Thymus (tissue), 11 donors: ENCODE data around the gene TIMP2. TPM values are rescaled to one million over a fixed set of nuclear protein-coding genes. Genes with fewer than 3 reads are reported as not detected.
"Not testable (repeated sequence)": the region's sequence is repeated elsewhere in the genome, so short reads cannot be mapped to it uniquely, and the experiment has no call there.

ENCODE experiments used
- DNase-seq, 9 donors: peaks; one replicate each; pipeline ENCODE4 v3.0.0-alpha.2; 2013; ENCODE audit warnings: low spot score in 9 of 9, low read depth in 6 of 9, missing footprints in 1 of 9
- H3K27ac ChIP-seq, 2 donors: one replicate each; pipeline ENCODE4 v1.5.1; 2013; ENCODE audit warnings: control low read depth in 1 of 2, low read depth in 1 of 2, low read length in 1 of 2, mild to moderate bottlenecking in 1 of 2, moderate library complexity in 1 of 2
- H3K27me3 ChIP-seq, 2 donors: one replicate each; pipeline ENCODE4 v1.5.1; 2013; ENCODE audit warnings: low read length in 1 of 2; ENCODE audit not compliant: control insufficient read depth in 2 of 2, insufficient read depth in 1 of 2
- H3K36me3 ChIP-seq, 2 donors: one replicate each; pipeline ENCODE4 v1.5.1; 2013; ENCODE audit warnings: low read length in 1 of 2, mild to moderate bottlenecking in 1 of 2, moderate library complexity in 1 of 2; ENCODE audit not compliant: control insufficient read depth in 2 of 2, insufficient read depth in 2 of 2
- H3K4me1 ChIP-seq, 2 donors: one replicate each; pipeline ENCODE4 v1.5.1; 2013; ENCODE audit warnings: low read length in 2 of 2; ENCODE audit not compliant: control insufficient read depth in 2 of 2, insufficient read depth in 2 of 2
- H3K4me3 ChIP-seq, 2 donors: one replicate each; pipeline ENCODE4 v1.5.1; 2013; ENCODE audit warnings: low read length in 2 of 2, control low read depth in 1 of 2, mild to moderate bottlenecking in 1 of 2
- H3K9me3 ChIP-seq, 2 donors: one replicate each; pipeline ENCODE4 v1.5.1; 2013; ENCODE audit warnings: low read length in 1 of 2, mild to moderate bottlenecking in 1 of 2; ENCODE audit not compliant: control insufficient read depth in 2 of 2, insufficient read depth in 1 of 2
- WGBS: extraction: QIAGEN DNeasy Blood & Tissue Kit; methylation state at CpG from one replicate; pipeline ENCODE4 v1.1.7; 2013; 5-methylcytosine and 5-hydroxymethylcytosine counted together
- polyA plus RNA-seq: library from polyadenylated mRNA; stranded (reverse); fragments of 200-250 nt; gene quantifications from one replicate; pipeline ENCODE4 v1.2.3, GENCODE V29; 2013
- total RNA-seq: library from RNA; stranded (reverse); fragments of 120-200 nt; gene quantifications from one replicate; pipeline ENCODE4 v1.2.4, GENCODE V29; 2013
- donor health status: healthy.

TIMP2 gene
- total and polyA plus RNA-seq, 2 donors = 23.1 to 27.5 TPM

DNA sequence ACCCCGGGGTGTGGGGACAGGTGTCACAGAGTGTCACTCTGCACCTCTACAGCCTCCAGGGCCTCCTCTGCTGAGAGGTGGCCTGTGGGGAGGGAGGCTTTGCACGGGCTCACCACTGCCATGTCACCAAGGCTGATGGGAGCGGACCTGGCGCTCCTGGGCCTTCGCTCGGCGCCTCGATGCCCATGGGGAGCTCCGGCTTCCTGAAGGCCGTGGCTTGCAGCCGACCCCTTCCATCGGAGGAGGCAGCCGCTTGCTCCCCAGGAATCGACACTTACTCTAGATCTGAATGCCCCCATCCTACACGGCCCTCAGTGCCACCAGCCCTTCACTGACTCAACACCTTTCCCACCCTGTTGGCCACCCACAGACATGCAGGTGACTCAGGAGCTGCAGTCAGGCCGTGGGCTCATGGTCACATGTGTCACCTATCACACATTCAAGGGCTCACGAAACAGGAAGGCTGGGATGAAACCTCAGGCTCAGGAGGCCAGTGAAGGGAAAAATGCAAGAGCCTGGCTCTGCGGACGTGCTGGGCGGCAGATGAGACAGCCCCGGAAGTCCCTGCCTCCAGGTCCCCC, 42.7 kb upstream of the TIMP2 start:
- H3K27me3 ChIP-seq = no peaks in the 10 kb centered on the region
- WGBS = 97% methylated on average over 21 of the region's 21 CpGs
- no peak overlapping the region for H3K27ac ChIP-seq
- no peak for DNase-seq
- H3K4me1 ChIP-seq = peaks cover 11 to 51% of the 10 kb centered on the region in 2 donors
- peaks cover 0 to 3% of the 10 kb centered on the region in 2 donors for H3K9me3 ChIP-seq
- no peak overlapping the region for H3K4me3 ChIP-seq
- peaks cover 9 to 36% of the 10 kb centered on the region in 2 donors for H3K36me3 ChIP-seq

DNA sequence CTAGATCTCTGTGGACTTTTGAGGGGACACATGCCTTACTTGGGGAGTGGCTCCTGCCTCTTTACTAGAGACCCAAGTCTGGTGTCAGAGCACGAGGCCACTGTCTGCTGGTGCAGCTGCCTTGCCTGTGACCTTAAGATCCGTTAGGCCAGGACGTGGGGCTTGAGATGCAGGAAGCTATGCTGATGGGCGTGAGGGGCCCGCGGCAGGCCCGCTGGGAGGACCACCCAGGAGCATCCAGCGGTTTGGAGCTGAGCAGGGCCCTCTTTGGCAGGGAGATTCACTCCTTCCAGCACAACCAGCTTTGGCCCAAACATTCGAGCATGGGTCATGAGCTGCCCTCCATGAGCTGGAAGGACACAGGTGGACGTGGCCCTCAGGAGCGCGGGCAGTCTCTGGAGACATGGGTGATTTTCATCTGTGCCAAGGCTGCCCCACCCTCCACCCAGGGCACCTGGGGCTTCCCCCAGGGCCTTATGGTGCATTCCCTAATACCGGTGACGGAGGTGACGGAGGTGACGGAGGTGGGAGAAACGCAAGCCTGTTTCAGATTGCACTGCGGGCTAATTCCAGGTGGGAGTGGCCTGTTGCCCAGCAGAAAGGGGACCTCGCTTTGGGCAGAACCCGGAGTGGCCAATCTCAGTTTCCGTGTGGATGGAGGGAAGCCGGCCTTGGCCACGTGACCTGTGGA, 41.9 kb upstream of the TIMP2 start:
- peaks cover 6 to 29% of the 10 kb centered on the region in 2 donors for H3K36me3 ChIP-seq
- no peak overlapping the region for H3K4me3 ChIP-seq
- H3K27ac ChIP-seq = no peak overlapping the region
- 95% methylated on average over 23 of the region's 23 CpGs for WGBS
- peaks cover 11 to 51% of the 10 kb centered on the region in 2 donors for H3K4me1 ChIP-seq
- H3K9me3 ChIP-seq = peaks cover 0 to 3% of the 10 kb centered on the region in 2 donors
- no peak for DNase-seq
- H3K27me3 ChIP-seq = no peaks in the 10 kb centered on the region

DNA sequence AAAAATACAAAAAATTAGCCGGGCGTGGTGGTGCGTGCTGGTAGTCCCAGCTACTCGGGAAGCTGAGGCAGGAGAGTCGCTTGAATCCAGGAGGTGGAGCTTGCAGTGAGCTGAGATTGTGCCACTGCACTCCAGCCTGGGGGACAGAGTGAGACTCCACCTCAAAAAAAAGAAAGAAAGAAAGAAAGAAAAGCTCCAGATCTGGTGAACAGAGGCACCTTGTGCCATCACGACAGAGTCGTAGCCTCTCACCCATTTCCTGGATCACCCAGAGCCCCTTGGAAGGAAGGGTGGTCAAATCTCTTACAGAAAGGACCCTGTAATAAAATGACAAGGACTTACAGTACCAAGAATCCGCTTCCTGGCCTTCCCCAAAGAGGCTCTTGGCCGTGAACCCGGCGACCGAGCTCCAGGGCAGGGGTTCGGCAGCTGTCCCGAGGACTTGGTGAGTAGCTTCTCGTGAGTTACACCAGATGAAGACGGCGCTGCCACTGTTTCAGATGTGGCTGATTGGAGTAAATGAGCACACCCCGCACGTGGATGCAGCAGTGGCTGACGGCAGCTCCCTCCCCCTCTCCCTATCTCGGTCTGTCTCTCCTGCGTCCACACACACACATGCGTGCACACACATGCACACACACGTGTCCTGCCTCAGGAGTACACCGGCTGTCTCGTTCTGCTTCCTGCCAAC, 41.1 kb upstream of the TIMP2 start:
- Histone ChIP-seq H3K4me1 (peaks cover 11 to 46% of the 10 kb centered on the region in 2 donors), H3K36me3 (peaks cover 6 to 26% of the 10 kb centered on the region in 2 donors), H3K9me3 (peaks cover under 1 to 2% of the 10 kb centered on the region in 2 donors), H3K27ac (no peak overlapping the region), H3K27me3 (no peaks in the 10 kb centered on the region), H3K4me3 (no peak overlapping the region)
- WGBS = 94% methylated on average over 26 of the region's 26 CpGs
- no peak for DNase-seq

DNA sequence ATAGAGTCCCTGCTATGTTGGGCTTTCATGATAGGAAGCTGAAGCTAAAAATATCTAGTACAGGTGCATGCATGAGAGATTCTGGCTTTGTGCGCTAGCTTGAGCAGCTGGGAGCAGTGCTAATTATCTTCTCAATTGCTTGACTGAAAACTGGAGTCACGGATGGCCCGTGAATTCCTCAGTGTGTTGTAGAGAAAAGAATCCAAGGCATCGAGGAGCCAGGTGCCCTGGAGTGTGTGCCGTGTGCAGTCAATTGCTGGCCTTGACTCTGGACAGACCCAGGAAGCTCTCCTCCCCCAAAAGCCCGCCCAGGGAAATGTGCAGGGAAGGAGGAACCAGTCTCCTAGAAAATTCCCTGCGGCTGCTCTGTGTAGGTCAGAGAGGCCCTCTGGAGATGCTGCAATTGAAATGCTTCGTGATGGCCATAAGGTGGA, 40.3 kb upstream of the TIMP2 start:
- DNase-seq = peak in 8 of 9 donors; percentile 17 to 75 (median 40)
- H3K4me3 ChIP-seq = no peak overlapping the region
- H3K9me3 ChIP-seq = peaks cover 0 to 2% of the 10 kb centered on the region in 2 donors
- H3K4me1 ChIP-seq = peaks cover 11 to 40% of the 10 kb centered on the region in 2 donors
- H3K27ac ChIP-seq = peak overlapping the region in 1 of 2 donors; percentile 86
- peaks cover 6 to 18% of the 10 kb centered on the region in 2 donors for H3K36me3 ChIP-seq
- no peaks in the 10 kb centered on the region for H3K27me3 ChIP-seq
- 78% methylated on average over 8 of the region's 8 CpGs for WGBS

DNA sequence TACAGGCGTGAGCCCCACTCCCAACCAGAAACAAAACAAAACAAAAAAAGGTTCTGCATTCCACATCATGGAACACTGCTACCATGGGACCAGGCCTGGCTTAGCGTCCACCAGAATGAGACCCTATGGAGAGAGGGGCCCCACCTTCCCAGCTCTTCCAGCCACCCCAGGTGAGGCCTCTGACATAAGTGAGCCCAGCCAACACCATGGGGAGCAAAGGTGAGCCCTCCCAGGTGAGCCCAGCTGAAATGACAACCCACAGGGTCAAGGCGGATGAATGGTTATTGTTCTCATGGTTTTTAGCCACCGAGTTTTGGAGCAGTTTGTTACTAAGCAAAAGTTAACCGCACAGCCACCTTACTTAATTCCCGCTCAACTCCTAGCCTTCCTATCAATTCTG, 38.2 kb upstream of the TIMP2 start:
- H3K27me3 ChIP-seq = no peaks in the 10 kb centered on the region
- 97% methylated on average over 6 of the region's 6 CpGs for WGBS
- peaks cover 8 to 29% of the 10 kb centered on the region in 2 donors for H3K4me1 ChIP-seq
- peaks cover 0 to 2% of the 10 kb centered on the region in 2 donors for H3K9me3 ChIP-seq
- H3K4me3 ChIP-seq = no peak overlapping the region
- no peak overlapping the region for H3K27ac ChIP-seq
- H3K36me3 ChIP-seq = peaks cover 3 to 5% of the 10 kb centered on the region in 2 donors
- no peak for DNase-seq

DNA sequence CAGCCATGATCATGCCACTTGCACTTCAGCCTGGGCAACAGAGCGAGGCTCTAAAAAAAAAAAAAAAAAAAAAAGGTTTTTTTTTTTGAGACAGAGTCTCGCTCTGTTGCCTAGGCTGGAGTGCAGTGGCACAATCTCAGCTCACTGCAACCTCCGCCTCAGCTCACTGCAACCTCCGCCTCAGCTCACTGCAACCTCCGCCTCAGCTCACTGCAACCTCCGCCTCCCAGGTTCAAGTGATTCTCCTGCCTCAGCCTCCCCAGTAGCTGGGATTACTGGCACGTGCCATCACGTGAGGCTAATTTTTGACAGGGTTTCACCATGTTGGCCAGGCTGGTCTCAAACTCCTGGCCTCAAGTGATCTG, 37.8 kb upstream of the TIMP2 start:
- WGBS = 96% methylated on average over 8 of the region's 8 CpGs
- H3K4me1 ChIP-seq = peaks cover 8 to 29% of the 10 kb centered on the region in 2 donors
- H3K36me3 ChIP-seq, H3K9me3 ChIP-seq, H3K27ac ChIP-seq, DNase-seq, H3K4me3 ChIP-seq, H3K27me3 ChIP-seq: not testable (repeated sequence)

DNA sequence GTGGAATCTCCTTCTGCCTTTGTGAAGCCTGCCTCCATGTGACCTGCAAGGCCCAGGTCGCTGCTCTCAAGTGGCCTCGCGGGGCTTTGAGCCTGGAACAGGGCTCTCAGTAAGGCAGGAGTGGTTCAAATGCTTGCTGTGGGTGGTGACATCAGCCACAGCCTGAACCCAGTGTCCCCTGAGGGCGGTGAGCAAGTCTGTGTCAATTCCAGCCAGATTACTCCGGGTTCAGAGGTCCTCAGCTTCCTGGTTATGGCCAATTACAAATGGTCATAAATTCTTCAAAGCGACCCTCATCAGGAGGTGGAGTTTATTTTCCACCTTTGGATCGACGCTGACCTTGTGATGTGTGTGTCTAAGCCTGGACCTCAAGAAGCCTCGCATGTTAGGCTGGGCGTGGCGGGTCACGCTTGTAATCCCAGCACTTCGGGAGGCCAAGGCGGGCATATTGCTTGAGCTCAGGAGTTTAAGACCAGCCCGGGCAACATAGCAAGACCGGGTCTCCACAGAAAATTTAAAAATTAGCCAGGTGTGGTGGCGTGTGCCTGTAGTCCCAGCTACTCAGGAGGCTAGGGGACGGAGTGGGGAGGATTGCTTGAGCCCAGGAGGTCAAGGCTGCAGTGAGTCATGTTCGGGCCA, 37.3 kb upstream of the TIMP2 start:
- Histone ChIP-seq H3K36me3 (peaks cover 0 to 5% of the 10 kb centered on the region in 2 donors), H3K4me3 (no peak overlapping the region), H3K4me1 (peaks cover 8 to 29% of the 10 kb centered on the region in 2 donors), H3K9me3 (peaks cover 0 to 2% of the 10 kb centered on the region in 2 donors), H3K27me3 (no peaks in the 10 kb centered on the region), H3K27ac (no peak overlapping the region)
- WGBS = 90% methylated on average over 19 of the region's 19 CpGs
- DNase-seq = no peak

DNA sequence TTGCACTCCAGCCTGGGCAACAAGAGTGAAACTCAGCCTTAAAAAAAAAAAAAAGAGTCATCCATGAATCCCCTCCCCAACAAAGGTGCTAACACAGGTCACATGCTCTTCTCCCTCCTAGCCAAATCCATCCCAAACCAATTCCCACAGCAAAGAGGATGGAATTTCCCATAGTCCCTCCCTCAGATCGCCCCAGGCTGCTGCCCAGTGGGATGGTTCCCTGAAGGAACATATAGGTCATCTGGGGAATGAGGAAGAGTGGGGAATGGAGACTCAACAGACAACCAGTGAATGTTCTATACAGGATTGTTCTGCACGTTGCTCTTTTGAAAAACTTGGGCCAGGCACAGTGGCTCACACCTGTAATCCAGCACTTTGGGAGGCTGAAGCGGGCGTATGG, 36.4 kb upstream of the TIMP2 start:
- no peaks in the 10 kb centered on the region for H3K36me3 ChIP-seq
- no peak overlapping the region for H3K27ac ChIP-seq
- H3K9me3 ChIP-seq = peaks cover 0 to 2% of the 10 kb centered on the region in 2 donors
- no peaks in the 10 kb centered on the region for H3K27me3 ChIP-seq
- no peak overlapping the region for H3K4me3 ChIP-seq
- H3K4me1 ChIP-seq = peaks cover 8 to 21% of the 10 kb centered on the region in 2 donors
- DNase-seq = no peak
- 98% methylated on average over 4 of the region's 4 CpGs for WGBS
